ENCODE measurements around the gene TRPM2.

Gene TRPM2

DNA sequence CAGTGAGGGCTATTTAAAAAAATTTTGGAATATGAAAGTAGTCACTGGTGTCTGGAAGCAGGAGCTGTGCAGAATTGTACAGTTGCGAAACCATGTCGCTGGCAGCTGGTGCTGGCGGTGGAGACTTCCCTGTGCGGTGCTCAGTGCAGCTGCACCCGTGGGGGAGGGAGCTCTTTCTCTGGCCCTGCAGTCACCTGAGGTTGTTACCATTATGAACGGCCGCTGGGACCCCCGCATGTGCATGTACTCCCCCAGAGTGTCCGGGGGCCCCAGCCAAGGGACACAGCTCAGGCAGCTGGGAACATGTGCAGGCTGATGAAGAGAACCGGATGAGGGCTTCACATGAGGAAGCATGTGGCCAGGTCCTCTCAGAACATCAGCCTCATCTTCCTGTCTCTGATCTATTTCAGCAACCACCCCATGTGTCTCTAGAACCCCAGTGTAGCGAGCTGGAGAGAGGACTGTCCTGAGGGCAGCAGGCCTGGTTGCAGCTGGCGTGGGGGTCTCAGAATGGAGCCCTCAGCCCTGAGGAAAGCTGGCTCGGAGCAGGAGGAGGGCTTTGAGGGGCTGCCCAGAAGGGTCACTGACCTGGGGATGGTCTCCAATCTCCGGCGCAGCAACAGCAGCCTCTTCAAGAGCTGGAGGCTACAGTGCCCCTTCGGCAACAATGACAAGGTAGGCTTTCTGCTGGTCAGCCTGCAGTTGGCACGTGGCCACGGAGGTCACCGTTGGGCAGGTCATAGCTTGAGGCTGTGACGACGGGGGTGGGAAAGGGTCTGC, at the start of gene TRPM2:
TRPM2 (plus strand) TSS at position 431 of the 780 bp plus-strand sequence; CDS start at position 511, 80 bp downstream.
- DNase-seq = no peak

DNA sequence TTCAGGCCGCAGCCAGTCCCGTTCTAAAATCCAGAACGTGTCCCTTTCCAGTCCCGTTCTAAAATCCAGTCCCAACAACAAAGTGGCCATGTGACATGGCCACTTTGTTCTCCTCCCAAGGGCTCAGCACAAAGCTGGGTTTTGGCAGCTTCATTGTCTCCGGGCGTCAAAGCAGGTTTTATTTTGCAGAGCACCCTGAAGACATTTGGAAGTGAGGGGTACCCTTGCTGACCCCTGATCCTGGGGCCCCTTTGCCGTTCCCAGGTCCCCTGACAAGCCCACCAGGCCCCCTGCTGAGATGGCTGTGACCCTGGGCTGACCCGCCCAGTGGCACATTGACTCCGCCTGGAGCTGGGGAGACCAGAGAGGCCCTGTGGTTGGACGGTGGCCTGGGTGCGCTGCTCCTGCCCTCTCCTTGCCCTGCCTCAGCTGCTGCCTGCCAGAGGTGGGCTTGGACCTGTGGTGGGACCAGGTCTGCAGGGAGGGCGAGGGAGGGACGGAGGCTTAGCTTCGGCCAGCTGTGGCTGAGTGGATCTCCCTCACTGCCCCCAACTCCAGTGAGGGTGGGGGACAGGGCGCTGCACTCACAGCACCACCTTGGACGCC, 49.3 kb upstream of the TRPM2 start:
- no peak for DNase-seq

DNA sequence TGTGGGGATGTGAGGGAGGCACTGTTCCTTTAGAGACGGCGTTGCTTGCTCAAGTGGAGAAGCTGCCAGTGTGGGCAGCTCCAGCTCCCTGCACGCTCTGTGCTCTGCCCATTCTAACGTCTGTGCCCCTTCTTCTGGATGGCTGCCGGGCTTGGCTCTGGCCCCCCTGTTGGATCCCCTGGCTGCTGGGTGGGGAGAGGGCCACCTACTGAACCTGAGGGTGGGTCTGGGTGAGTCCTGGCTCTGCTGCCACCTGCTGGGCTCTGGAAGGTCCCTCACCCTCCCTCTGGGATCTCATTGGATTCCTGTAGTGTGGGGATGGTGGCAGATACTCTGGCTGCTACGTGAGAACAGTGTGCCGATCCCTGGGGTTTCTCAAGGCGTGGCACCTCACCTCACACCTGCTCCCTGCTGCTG, 48.5 kb upstream of the TRPM2 start:
- DNase-seq = peak; percentile 28

DNA sequence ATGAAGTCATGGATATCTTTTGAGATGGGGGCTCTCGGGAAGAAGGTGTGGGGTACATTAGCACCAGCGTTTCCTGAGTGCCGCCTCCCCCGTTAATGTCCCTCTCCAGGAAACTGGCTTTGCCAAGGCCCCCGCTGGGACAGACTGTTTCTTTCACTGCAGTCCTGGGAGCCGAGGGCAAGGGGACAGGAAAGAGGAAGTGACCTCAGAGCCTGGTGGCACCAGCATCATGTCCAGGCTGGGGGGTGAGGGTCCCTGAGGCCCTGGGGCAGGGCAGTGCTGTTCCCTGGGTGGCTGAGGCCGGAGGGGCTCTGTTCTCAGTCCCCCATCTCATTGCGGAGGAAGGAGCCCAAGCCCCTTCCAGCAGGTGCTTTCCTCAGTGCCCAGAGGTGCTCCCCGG, 47.7 kb upstream of the TRPM2 start:
- DNase-seq = no peak

DNA sequence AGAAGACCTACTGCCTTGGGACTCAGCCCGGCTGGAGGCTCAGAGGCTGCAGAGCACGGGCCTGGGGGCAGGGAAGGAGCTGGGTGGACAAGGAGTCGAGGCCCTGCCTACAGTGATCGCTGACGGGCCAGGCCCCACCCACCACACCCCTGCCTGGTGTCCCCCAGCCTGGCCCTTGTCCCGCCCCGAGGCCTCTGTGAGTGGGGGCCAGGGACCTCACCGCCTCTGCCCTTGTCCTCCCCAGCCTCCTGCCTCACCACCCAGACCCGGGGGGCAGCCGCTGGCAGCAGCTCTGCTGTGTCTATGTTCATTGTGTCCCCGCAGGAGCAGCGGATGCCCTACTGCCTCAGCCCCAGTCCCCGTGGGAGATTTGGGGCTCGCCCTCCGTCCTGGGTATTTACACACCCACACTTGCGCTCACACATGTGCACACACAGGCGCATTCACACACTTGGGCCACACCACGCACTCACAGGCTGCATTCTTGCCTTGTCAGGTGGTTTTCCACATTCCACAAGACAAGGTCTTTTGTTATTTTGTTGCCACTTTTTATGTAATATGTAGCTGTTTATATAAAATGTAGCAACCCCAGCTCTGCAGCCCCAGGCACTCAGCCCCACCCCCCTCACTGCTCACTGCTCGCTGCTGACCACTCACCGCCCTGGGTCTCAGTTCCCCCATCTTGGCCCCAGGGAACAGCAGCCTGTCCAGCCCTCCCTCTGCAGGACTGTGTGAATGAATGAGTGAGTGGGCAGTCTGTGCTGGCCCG, 46.3 kb upstream of the TRPM2 start:
- DNase-seq = no peak

DNA sequence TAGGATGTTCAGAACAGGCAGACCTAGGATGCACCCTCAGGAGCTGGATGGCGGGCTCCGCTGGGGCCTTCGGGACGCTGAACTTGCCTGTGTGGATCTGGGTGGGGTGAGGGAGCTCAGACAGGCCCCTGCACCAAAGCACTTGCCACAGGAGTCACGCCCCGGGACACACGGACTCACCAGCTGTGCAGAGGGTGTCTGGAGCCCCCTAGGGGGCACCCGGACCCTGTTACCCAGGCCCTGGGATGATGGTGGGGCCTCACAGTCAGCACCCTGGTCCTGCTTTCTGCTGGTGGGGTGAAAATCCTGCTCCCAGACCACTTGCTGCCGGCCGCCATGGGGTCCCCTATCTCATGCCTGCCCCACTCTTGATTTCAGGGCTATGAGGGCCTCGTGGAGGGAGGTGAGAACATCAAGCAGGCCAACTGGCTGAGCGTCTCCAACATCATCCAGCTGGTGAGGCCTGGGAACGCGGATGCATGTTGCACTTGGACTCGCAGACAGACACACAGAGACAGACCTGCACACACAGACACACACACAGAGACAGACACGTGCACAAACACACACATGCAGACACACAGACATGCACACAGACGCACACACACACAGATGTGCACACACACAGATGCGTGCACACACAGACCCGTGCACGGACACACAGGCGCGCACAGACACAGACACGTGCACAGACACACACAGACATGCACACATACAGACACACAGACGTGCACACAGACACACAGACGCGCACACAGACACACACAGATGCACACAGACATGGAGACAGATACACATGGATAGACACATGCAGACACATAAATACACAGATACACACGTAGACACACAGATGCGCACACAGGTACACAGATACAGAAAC, 42.6 kb upstream of the TRPM2 start:
- no peak for DNase-seq

DNA sequence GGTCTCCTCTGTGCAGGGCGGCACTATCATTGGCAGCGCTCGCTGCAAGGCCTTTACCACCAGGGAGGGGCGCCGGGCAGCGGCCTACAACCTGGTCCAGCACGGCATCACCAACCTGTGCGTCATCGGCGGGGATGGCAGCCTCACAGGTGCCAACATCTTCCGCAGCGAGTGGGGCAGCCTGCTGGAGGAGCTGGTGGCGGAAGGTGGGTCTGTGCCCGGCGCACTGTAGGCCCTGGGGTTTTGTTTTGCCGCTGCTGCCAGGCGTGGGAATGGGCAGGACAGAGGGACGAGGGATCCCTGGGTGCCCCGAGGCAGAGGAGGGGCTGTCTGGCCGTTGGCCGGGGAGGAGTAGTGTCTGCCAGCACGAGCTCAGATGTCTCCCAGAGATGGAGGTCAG, 41.3 kb upstream of the TRPM2 start:
- no peak for DNase-seq

DNA sequence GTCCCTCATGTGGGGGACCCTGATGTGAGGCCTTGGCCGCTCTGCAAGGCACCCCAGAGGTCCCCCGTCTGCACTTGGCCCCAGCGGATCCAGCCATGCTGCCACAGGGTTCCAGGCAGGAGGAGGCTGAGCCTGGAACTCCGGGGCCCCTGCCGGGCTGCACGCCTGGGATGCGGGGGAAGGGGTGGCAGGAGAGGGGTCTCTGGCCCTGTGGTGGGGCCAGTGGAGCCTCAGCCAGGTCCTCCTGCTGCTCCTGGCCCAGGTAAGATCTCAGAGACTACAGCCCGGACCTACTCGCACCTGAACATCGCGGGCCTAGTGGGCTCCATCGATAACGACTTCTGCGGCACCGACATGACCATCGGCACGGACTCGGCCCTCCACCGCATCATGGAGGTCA, 40.7 kb upstream of the TRPM2 start:
- DNase-seq = no peak

DNA sequence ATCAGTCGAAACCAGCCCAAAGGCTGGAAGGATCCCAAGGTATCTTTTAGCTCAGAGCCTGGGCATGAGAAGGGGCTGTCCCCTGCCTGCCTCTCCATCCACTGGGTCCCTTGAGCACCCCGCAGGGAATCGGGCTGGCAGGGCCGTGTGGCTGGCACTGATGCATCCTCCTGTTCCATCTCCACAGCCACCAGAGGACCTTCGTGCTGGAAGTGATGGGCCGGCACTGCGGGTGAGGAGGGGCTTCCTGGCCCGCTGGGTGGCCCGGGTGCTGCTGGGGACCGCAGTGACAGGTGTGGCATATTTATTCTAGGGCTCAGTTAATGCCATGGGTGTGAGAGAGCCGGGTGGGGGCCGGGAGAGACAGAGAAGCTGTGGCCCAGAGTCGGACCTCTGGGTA, 40.0 kb upstream of the TRPM2 start:
- DNase-seq = no peak

DNA sequence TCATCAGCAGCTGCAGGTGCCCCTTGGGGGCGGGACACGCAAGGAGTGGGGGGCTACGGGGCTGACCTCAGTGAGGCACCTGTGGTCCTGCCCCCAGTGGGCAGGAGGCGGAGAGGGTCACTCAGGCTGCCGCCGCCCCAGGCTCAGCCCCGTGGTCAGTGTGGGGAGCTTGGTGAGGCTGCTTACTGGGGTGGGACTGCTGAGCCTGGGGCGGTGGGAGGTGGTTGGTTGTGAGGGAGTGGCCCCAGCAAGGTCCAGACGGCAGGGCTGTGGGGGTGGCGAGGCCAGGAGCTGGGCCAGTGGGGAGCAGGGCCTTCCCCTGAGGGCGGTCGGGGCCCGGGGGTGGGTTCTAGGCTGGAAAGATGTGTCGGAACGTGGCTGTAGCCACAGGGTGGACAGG, 39.3 kb upstream of the TRPM2 start:
- DNase-seq = no peak

DNA sequence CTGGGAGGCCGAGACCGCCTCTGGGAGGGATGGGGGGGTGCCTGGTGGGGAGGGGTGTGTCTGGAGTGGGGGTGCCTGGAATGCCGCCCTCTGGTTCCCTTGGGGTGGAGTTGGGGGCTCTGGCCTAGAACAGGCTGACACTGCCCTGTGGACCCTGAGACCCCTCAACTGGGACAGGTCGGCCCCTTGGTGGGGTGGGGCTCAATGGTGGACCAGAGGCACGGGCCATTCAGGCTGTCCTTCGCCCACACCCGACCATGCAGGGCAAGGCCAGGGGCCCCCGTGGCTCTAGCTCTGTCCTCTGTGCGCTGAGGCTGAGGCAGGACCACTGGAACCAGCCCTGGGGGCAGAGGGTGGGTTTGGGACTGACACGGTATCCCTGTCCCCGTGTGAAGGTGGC, 38.9 kb upstream of the TRPM2 start:
- no peak for DNase-seq

DNA sequence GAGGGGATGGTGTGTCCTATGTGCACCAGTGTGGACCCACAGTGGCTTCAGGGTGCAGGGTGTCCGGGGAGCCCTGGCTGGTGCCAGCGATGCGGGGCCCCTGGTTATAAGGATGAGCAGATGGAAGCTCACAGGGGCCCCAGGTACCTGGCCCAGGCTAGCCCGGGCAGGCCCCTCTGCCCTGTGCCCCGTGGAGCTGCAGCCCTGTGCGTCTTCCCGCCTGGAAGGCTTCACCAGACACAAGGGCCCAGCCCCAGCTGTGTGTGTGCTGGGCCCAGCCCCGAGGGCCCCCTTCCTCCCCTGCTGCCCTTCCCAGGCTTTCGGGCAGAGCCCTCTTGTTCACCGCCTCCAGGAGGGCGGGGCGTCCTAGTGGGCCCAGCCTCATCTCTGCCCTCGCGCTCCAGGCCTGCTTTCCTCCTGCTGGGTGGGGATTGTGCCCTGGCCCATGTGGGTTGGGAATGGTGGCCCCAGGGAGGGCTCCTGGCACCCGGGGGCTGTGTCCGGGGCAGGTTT, 37.7 kb upstream of the TRPM2 start:
- no peak for DNase-seq

DNA sequence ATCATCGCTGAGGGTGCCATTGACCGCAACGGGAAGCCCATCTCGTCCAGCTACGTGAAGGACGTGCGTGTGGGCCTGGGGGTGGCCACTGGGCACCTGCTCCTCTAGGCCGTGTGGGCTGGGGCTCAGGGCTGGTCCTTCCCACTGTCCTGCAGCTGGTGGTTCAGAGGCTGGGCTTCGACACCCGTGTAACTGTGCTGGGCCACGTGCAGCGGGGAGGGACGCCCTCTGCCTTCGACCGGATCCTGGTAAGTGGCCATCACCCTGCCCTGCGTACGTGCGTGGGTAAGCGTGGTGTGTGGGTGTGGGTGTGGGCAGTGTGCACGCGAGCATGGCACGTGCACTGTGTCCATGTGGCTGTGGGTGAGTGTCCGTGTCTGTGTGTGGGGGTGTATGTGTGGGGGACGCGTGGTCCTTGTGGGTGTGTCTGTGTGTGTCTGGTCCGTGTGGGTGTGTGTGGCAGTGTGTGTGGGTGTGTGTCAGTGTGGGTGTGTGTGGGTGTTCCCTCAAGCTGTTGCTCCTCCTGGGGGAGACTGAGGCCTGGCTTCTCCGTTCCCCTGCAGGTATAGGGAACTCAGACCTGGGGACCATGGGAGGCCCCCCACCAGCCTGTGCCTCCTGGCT, 37.0 kb upstream of the TRPM2 start:
- DNase-seq = no peak

DNA sequence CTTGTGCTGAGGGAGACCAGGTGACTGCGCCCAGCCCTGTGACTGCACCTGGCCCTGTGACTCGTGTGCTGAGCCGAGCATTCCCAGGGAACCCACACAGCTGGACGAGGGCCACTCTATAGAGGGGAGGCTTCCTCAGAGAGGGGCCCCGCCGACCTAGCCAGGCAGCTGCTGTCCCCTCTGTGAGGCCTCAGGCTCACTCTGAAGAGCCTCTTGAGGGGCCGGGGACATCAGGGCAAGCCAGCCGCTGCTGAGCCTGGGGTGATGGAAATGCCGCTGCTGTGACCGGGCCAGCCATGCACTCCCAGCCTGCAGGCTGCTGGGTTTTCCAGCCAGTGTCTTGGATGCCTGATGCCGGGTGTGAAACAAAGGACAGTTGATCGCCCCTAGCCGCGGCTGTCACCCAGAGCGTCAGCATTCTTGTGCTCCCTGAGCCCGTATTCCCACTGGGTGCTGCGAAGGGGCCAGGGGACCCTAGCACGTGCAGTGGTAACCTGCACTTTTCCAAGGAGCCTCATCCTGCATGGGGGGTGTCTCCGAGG, 36.1 kb upstream of the TRPM2 start:
- no peak for DNase-seq

DNA sequence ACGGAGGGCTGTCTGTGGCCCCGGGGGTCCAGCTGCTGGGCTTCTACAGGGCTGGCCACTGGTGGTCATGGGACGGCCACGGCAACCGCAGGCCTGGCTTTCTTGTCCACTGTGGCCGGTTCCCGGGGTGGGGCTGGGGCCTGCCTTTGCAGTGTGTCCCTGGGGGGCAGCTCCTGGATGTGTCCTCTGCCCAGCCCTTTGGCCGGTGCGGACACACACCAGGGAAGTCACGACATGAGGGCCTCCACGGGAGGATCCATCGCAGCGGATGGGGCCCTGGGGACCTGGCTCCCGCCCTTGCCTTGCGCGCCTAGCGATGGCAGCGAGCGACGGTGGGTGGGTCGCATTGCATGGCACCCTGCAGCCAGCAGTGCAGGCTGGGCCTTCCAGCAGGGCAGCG, 35.5 kb upstream of the TRPM2 start:
- DNase-seq = no peak

DNA sequence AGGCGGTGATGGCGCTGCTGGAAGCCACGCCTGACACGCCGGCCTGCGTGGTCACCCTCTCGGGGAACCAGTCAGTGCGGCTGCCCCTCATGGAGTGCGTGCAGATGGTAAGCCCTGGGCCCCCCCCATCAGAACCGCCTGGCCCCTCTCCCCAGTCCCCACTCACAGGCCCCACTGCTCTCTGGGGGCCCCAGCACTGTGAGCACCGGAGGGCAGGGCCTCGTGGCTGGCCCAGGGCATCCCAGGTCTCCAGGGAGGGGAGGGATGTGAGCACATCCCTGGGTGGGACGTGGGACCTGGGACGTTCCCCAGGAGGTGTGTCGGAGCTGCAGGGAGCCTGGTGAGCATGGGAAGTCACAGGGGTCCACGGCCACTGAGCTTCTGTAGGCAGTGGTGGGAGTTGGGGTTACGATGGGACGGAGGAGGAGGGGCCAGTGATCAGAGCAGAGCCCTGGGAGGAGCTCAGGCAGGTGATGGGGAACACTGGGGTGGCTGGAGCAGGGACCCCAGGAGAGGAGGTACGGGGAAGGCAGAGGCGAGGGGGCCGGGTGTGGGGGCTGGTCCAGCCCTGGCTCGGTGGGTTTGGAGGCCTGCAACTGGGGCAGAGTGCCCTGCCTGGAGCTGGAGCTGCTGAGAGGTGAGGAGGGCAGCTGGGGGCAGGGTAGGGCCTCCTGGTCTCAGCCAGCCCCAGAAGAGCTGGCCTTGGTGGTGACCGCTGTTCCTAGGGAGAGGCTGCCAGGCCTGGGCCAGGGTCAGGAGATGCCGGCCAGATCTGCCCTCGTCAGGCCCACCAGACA, 34.7 kb upstream of the TRPM2 start:
- no peak for DNase-seq

DNA sequence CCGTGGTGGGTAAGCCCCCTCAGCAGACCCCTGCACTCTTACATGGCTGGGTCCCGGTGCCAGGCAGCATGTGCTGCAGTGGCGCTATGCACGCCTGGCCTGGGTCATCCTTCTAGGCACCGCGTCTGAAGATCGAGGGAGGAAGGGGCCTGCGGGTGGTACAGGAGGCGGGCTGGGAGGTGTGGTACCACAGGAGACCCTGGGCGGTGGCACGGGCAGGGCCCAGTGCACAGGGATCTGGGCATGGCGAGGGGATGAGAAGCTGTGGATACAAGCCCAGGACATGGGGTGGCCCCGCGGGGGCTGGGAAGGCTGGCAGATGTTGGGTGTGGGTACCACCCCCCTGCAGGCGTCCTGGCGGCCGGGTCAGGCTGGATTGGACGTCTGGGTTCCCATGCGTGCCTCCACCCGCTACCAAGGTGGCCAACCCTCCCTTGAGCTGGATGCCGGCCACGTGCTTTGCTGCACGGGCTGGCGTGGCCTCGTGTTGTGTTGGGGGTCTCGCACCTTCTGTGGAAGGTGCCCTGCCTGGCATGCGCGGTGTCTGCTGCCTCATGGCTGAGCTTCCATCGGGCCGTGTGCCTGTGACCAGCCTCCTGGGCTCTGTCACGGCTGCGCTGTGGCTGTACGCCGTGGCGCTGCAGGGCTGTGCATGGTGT, 33.9 kb upstream of the TRPM2 start:
- no peak for DNase-seq

DNA sequence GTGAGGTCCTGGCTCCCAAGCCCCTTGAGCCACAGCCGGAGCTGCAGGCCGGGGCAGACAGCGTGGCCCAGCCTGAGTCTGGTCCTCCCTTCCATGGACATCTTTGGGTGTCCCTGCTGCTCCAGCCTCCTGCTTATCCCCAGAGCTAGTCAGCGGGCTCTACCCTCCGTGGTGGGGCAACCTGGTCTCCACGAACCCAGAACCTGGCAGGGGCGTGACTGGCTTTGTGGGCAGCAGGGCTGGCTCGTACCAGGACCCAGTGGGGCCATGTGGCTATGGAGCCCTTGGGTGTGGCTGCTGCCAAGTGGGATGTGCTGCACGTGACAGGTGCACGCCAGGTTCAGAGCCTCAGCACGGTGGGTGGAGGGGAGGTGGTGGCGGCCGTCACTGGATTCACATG, 32.6 kb upstream of the TRPM2 start:
- DNase-seq = no peak

DNA sequence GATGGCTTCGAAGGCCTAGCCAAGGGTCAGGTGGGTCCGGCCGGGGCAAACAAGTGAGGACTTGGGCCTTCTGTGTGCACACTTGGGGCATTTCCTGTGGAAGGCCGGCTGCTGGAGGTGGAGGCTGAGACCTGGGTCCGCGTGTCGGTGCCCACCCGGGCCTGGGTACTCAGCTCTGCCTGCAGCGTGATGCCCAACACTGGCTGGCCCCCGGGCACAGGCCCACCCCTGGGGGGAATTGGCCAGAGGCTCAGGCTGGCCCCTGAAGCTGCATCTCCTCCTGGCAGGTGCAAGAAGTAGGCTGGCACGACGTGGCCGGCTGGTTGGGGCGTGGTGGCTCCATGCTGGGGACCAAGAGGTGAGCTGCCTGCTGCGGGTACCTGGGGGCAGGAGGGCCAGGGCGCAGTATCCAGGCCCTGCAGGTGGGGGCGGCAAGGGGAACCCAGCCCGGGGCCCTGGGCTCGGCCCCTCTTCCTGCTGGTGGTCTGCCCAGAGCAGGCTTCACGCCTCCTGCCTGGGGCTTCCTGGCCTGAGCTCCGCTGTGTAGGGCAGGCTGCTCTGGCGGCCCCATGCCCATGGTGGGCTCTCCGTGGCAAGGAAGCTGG, 31.5 kb upstream of the TRPM2 start:
- DNase-seq = no peak

Measured in stimulated activated naive CD4-positive, alpha-beta T cell treated with Interleukin-2 at 50 U/mL for 16 hours (primary cell).